Activated T-cell treated with anti-CD3 and anti-CD28 coated beads, Interleukin-2, amount 50 U/mL, for 4 hours (primary cell): Measurements from ENCODE around the gene SDSL. TPM values are rescaled to one million over a fixed set of nuclear protein-coding genes. Genes with fewer than 3 reads are reported as not detected.

Source experiments
- ATAC-seq, 2 donors: fragments of 200-7000 bp; cut with Tn5 transposase; one replicate each; pipeline ENCODE4 v1.10.0; 2021
- DNase-seq: peaks from one replicate; pipeline ENCODE4 v3.0.0-alpha.2; 2020
- H3K27me3 Mint-ChIP-seq: one replicate; pipeline ENCODE4 v1.8.0; 2021; ENCODE audit warnings: low read depth, mixed read lengths
- H3K36me3 Mint-ChIP-seq: one replicate; pipeline ENCODE4 v1.8.0; 2022; ENCODE audit warnings: mixed read lengths; ENCODE audit not compliant: insufficient read depth
- H3K4me1 Mint-ChIP-seq: one replicate; pipeline ENCODE4 v1.8.0; 2021; ENCODE audit warnings: low read depth, mixed read lengths
- H3K4me3 Mint-ChIP-seq: one replicate; pipeline ENCODE4 v1.8.0; 2021; ENCODE audit warnings: mild to moderate bottlenecking, moderate library complexity, mixed read lengths
- H3K9me3 Mint-ChIP-seq: one replicate; pipeline ENCODE4 v1.8.0; 2021; ENCODE audit warnings: mixed read lengths
- total RNA-seq, 3 donors: library from RNA; stranded (reverse); gene quantifications; one replicate each; pipeline ENCODE4 v1.2.1, GENCODE V29; 2021

SDSL gene
- total RNA-seq, 3 donors from 2014 or later = 0.46 TPM; not detected in 2

DNA sequence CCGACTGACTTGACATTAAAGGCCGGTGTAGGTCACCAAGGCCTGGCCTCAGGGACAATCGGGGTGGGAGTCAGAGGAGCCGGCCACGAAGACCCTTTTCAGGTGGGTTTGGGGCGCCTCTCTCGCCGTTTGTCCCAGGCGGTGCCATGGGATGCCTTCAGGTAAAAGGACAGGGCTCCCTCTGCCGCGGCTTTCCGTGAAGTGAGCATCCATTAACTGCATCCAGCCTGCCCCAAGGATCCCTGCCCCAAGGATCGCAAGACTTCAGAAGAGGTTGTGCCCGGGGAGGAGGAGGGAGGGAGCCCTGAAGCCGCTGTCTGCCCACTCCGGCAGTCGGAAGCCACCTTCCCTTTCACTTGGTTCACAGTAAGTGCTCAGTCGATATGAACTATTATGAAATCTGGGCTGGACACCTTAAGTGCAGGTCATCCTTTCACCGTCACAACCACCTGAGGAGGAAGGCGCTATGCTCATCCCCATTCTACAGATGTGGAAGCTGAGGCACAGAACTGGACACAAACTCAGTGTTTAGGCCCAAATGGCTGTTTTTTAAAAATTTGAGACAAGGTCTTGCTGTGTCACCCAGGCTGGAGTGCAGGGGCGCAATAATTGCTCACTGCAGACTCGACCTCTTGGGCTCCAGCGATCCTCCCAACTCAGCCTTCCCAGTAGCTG lies 19.5 kb upstream of the SDSL start:
- no peak for ATAC-seq
- no peaks in the 10 kb centered on the region for H3K36me3 Mint-ChIP-seq
- no peak overlapping the region for H3K4me3 Mint-ChIP-seq
- DNase-seq = no peak
- peaks cover 22% of the 10 kb centered on the region for H3K27me3 Mint-ChIP-seq
- H3K4me1 Mint-ChIP-seq = no peaks in the 10 kb centered on the region
- no peaks in the 10 kb centered on the region for H3K9me3 Mint-ChIP-seq

DNA sequence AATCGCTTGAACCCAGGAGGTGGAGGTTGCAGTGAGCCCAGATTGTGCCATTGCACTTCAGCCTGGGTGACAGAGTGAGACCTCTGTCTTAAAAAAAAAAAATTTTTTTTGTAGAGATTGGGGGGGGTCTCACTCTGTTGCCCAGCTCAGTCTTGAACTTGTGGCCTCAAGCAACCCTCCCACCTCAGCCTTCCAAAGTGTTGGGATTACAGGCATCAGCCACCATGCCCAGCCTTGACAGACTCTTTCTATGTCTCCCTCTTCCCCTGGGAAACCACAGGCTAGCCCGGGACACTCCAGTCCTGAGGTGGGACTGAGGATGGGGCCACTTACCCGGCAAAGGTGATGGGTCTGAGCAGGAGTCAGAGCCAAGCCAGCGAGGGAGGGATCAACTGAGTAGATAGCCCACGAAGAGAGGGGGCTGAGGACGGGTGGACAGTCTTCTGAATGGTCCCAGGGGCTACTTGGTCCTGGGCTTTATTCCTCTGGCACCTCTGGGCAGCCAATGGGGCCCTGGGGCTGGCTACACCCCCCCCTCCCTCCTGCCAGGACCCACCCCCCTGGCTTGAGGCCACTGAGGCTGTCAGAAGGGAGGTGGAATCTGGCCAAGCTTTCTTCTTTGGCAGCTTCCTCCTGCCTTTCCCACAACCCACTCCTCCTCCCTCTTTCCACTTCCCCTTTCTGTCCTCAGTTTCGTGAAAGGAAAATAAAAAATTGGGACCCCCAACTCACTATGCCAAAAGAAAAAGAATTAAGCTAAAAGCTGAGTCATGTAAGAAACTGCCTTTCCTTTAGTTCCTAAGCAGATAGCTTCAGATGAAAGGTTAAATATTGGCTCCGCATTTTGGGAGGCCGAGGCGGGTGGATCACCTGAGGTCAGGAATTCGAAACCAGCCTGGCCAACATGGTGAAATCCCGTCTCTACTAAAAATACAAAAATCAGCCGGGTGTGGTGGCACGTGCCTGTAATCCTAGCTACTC lies 18.5 kb upstream of the SDSL start, which contains the start of gene SDS:
Gene SDS (minus strand): TSS at position 453 of the 981 bp plus-strand sequence. CDS start 4,179 bp downstream, outside the sequence.
- ATAC-seq (no peak), DNase-seq (no peak)
- Mint-ChIP-seq H3K36me3 (no peaks in the 10 kb centered on the region), H3K4me1 (no peaks in the 10 kb centered on the region), H3K4me3 (no peak within 1 kb of the TSS), H3K27me3 (peaks cover 22% of the 10 kb centered on the region), H3K9me3 (no peaks in the 10 kb centered on the region)

DNA sequence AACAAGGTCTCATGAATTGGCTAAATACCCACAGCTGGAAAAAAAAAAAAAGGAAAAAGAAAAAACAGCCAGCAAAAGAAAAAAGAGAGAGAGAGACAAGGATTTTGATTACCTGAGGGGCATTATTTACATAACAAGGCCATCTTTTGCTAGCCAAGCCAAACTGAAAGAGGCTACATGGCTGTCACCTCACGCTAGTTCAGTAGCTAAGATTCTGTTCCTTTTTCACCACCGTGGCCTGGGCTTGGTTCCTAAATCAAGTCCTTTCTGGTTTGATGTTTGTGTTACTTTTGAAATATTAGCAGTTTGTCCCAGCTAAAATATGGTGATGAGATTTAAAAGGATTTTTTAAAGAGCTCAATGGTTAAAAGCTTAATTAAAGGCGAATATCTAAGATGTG lies 16.5 kb upstream of the SDSL start:
- DNase-seq = no peak
- peaks cover 22% of the 10 kb centered on the region for H3K27me3 Mint-ChIP-seq
- H3K4me1 Mint-ChIP-seq = no peaks in the 10 kb centered on the region
- H3K36me3 Mint-ChIP-seq = no peaks in the 10 kb centered on the region
- ATAC-seq = no peak
- no peak overlapping the region for H3K4me3 Mint-ChIP-seq
- no peaks in the 10 kb centered on the region for H3K9me3 Mint-ChIP-seq

DNA sequence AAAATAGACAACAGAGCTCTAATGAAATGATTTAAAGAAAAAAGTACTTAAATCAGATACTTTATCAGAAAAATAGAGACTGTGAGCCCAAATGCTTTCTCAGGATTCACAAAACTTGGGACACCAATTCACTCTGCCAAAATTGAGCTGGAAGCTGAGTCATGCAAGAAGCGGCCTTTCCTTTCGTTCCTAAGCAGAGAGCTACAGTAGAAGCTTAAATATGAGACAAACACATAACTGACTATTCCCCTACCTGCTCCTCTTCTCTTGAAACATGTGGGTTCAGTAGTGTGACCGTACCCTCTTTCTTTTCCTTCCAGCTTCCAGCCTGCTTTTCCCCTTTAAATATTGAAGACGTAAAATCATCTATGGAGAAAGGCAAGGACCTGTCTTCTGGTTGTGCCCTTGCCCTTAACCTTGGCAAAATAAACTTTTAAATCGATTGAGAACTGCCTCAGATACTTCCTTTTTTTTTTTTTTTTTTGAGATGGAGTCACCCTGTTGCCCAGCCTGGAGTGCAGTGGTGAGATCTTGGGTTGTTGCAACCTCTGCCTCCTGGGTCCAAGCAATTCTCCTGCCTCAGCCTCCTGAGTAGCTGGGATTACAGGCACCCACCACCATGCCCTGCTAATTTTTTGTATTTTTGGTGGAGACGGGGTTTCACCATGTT lies 14.1 kb upstream of the SDSL start:
- DNase-seq = no peak
- ATAC-seq = no peak
- Mint-ChIP-seq H3K4me3 (no peak overlapping the region), H3K27me3 (peaks cover 19% of the 10 kb centered on the region), H3K36me3 (no peaks in the 10 kb centered on the region), H3K4me1 (no peaks in the 10 kb centered on the region), H3K9me3 (no peaks in the 10 kb centered on the region)

DNA sequence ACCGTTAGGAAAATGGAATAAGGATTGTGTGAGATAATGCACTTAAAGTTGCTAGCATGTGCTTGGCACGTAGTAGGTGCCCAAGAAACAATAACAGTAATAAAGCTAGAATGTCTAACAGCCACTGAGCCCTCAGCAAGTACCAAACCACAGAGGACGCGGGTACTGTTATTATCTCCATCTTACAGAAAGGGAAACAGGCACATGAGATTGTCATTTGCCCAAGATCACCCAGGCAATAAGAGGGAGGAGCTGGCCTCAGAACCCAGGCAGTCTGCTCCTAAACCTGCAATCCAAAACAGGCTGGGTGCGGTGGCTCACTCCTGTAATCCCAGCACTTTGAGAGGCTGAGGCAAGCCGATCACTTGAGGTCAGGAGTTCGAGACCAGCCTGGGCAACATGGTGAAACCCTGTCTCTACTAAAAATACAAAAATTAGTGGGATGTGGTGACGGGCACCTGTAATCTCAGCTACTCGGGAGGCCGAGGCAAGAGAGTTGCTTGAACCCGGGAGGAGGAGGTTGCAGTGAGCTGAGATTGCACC lies 13.4 kb upstream of the SDSL start:
- peaks cover 18% of the 10 kb centered on the region for H3K27me3 Mint-ChIP-seq
- no peak for ATAC-seq
- no peak for DNase-seq

DNA sequence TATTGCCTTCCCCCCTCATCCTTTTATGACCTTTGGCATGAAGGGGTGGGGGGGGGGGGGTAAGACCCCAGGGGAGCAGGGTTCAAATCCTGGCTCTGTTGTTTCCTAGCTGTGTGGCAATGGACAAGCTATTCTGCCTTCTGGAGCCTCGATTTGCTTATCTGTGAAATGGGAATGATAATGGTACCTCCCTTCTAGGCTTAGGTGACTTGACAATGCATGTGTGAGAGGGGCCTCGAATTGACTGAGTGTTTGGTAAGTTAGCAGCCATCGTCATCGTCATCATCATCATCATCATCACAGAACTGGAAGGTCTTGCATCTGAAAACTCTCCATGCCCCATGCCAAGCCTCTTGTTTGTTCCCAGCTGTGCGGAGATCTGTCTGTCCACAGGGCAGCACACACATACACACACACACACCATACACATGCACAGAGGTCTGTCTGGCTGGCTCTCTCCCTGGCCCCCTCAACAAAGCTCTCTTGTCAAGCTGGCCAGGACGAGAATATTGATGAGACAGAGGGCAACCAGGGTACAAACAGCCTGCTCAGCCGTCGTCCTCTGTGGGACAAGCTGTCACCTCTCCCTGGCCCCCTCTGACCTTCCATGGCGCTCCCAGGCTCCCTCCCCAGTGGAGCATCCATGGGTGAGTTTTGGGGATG lies 12.6 kb upstream of the SDSL start:
- ATAC-seq = no peak
- DNase-seq = no peak
- H3K36me3 Mint-ChIP-seq = no peaks in the 10 kb centered on the region
- H3K27me3 Mint-ChIP-seq = peaks cover 10% of the 10 kb centered on the region
- H3K9me3 Mint-ChIP-seq = no peaks in the 10 kb centered on the region
- H3K4me3 Mint-ChIP-seq = no peak overlapping the region
- no peaks in the 10 kb centered on the region for H3K4me1 Mint-ChIP-seq

More for the DNA sequence above, 13.4 kb upstream of the SDSL start:
- no peaks in the 10 kb centered on the region for H3K4me1 Mint-ChIP-seq
- H3K9me3 Mint-ChIP-seq = no peaks in the 10 kb centered on the region
- H3K36me3 Mint-ChIP-seq = no peaks in the 10 kb centered on the region
- no peak overlapping the region for H3K4me3 Mint-ChIP-seq

DNA sequence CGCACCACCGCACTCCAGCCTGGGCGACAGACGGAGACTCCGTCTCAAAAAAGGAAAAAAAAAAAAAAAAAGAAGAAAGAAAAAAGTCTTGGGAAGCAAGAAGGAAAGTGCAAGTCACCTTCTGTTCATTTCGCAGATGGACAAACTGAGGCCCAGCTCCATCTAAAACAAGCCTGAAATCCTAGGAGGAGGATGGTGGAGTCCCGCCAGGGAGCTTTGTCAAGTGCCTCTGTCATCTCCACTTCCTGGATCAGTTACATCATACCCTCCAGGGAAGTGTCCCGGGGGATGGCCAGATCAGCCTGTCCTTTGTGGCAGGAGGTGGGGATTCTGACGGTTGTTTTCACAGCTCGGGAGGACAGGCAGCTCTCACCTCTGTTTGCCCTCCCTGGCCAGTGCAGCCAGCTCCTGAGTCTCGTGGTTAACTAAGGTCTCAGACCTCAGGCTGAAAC lies 8.7 kb upstream of the SDSL start:
- H3K27me3 Mint-ChIP-seq = peaks cover 18% of the 10 kb centered on the region
- no peaks in the 10 kb centered on the region for H3K9me3 Mint-ChIP-seq
- ATAC-seq (no peak), DNase-seq (no peak)
- H3K36me3 Mint-ChIP-seq = no peaks in the 10 kb centered on the region
- H3K4me3 Mint-ChIP-seq = no peak overlapping the region
- no peaks in the 10 kb centered on the region for H3K4me1 Mint-ChIP-seq

DNA sequence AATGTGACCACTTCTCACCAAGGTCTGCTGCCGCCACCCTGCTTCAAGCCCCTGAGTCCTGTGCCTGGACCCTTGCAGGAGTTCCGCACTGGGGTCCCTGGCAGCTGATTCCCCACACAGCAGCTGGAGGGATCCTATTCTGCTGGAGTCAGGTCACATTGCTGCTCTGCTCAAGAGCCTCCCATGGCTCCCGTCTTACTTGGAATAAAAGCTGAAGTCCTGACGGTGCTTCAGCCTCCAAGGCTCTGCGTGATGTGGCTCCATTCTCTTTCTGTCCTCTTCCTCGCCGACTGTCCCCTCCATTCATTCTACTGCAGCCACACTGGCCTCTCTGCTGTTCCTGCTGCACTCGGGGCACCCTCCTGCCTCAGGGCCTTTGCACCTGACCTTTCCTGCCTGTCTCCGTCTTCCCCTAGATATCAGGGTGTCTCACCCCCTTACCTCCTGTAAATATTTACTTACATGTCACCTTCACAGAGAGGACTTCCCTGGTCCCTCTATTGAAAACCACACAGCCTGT lies 7.6 kb upstream of the SDSL start:
- Mint-ChIP-seq H3K9me3 (no peaks in the 10 kb centered on the region), H3K27me3 (peaks cover 16% of the 10 kb centered on the region), H3K36me3 (no peaks in the 10 kb centered on the region), H3K4me3 (no peak overlapping the region), H3K4me1 (no peaks in the 10 kb centered on the region)
- DNase-seq (no peak), ATAC-seq (no peak)

DNA sequence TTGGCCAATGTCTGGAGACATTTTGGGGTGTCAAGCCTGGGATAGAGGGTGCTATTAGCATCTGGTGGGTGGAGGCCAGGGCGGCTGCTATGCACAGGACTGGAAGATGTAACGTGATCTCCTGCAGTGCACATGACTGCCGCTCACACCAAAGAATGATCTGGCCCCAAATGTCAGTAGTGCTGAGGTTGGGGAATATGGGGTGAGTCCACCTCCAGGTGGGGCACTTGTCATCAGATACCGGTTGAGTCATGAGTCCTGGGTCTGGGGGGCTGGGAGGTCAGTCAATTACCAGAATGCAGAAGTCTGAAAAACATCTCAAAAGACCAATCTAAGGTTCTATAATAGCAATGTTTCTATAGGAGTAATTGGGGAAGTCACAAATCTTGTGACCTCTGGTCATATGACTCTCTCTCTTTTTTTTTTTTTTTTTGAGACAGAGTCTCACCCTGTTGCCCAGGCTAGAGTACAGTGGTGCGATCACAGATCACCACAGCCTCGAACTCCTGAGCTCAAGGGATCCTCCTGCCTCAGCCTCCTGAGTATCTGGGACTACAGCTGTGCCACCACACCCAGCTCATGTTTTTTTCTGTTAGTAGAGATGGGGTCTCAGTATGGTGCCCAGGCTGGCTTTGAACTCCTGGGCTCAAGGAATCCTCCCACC lies 6.0 kb upstream of the SDSL start:
- Mint-ChIP-seq H3K4me3 (no peak overlapping the region), H3K4me1 (no peaks in the 10 kb centered on the region), H3K27me3 (peaks cover 11% of the 10 kb centered on the region), H3K9me3 (no peaks in the 10 kb centered on the region), H3K36me3 (no peaks in the 10 kb centered on the region)
- DNase-seq (no peak), ATAC-seq (no peak)

DNA sequence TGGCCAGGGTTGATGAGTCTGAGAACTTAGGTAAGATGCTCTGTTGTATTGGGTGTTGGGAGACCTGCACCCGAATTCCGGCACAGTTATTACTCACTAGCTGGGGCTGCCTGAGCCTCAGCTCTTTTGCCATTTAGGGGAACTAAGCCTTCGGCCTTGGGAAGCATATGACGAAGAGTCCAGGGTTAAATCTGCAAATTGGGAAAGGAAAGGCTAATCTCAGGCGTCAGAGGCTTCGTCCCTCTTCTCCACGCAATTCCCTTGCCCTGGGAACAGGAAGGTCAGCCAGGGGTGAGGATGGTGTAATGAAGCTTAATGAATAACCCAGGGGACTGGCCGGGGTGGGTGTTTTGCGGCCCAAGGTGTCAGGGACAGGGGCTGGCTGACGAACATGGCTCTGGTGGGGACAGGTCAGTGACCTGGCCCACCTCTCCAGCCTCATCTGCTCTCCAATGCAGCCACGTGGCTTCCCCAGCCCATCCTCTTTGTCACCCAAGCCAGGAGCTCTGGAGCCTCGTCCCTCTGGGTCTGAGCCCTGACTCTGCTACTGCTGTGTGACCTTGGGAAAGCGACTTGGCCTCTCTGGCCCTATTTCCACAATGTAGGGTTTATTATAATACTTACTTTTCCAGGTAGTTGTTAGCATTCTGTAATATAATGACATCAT lies 3.8 kb upstream of the SDSL start:
- no peak for DNase-seq
- peaks cover 12% of the 10 kb centered on the region for H3K27me3 Mint-ChIP-seq
- H3K4me1 Mint-ChIP-seq = no peaks in the 10 kb centered on the region
- ATAC-seq = no peak
- no peaks in the 10 kb centered on the region for H3K36me3 Mint-ChIP-seq
- H3K4me3 Mint-ChIP-seq = no peak overlapping the region
- no peaks in the 10 kb centered on the region for H3K9me3 Mint-ChIP-seq

DNA sequence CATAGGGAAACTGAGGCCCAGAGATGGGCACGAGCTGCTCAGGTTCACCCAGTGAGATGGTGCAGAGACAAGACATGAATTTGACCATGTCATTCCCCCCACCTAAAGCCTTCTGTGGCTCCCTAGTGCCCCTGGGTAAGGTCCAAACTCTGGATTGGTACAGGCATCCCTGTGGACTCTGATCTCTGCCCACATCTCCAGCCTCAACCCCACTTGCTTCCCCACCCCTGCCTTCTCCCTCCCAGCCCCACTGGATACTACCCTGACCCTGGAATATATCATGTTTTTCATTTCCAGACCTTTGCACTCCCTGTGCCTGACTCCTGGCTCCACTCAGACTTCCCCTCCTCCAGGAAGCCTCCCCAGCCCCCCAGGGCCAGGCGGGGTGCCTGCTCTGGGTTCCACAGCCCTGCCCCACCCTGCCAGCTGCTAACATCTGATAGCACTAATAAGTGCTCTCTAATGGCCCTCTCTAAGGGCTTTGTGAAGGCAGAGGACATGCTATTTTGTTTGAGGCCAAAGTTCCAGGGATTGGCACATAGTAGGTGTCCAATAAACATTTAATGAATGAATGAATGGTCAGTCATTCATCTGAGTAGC lies 1.1 kb upstream of the SDSL start:
- DNase-seq (no peak), ATAC-seq (no peak)
- no peaks in the 10 kb centered on the region for H3K4me1 Mint-ChIP-seq
- H3K27me3 Mint-ChIP-seq = peaks cover 13% of the 10 kb centered on the region
- H3K9me3 Mint-ChIP-seq = no peaks in the 10 kb centered on the region
- no peak overlapping the region for H3K4me3 Mint-ChIP-seq
- H3K36me3 Mint-ChIP-seq = no peaks in the 10 kb centered on the region

DNA sequence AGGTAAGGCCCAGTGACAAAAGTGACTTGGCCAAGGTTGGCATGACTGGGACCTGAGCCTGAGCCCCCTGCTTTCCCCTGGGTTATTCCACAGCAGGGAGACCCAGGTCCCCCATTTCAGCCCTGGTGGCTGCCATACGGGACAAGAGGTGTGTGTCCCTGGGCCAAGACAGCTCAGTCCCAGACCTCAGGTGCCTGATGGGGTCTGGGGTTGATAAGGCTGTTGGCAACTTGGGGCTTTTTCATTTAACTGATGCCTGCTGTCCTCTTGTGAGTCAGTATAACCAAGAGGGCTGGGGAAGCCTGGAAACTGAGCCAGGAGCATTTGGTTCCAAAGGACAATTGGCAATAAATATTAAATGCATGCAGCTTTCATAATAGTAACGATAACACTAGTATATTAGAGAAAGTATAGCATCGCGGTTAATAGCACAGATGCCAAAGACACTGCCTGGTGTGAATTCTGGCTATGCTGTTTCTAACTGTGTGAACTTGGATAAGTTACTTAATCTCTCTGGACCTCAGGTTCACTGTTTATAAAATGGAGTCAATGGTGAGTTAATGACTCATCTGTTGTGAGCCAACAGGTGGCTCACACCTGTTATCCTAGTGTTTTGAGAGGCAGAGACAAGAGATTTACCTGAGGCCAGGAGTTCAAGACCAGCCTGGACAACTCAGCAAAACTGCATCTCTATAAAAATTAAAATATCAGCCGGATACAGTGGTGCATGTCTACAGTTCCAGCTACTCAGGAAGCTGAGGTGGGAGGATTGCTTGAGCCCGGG lies 898 bp downstream of the SDSL start:
- no peaks in the 10 kb centered on the region for H3K36me3 Mint-ChIP-seq
- DNase-seq (no peak), ATAC-seq (no peak)
- no peak overlapping the region for H3K4me3 Mint-ChIP-seq
- peaks cover 18% of the 10 kb centered on the region for H3K27me3 Mint-ChIP-seq
- H3K9me3 Mint-ChIP-seq = no peaks in the 10 kb centered on the region
- H3K4me1 Mint-ChIP-seq = no peaks in the 10 kb centered on the region
